H1 (cell line): ENCODE data around the gene SAPCD1. TPM values are rescaled to one million over a fixed set of nuclear protein-coding genes. Genes with fewer than 3 reads are reported as not detected.

Source experiments
- ATF3 ChIP-seq: IDR thresholded peaks from 2 replicates; pipeline ENCODE4 v1.6.1; 2011; ENCODE audit warnings: low read depth, mild to moderate bottlenecking, low read length; ENCODE audit not compliant: insufficient read depth
- BCL11A ChIP-seq, 2 experiments: IDR thresholded peaks; one replicate each; pipeline ENCODE4 v1.6.1; 2011; ENCODE audit warnings: low read depth in 2 of 2, low read length in 2 of 2, mild to moderate bottlenecking in 2 of 2
- CEBPB ChIP-seq: IDR thresholded peaks from 2 replicates; pipeline ENCODE4 v1.6.1; 2012; ENCODE audit warnings: low read depth, low read length
- CHD7 ChIP-seq: fragments of 300-600 bp; sonication (generic); IDR thresholded peaks from 2 replicates; pipeline ENCODE4 v1.7.1; 2012; ENCODE audit warnings: low read length, moderate library complexity, mild to moderate bottlenecking, inconsistent platforms; ENCODE audit not compliant: insufficient replicate concordance
- GTF2F1 ChIP-seq: IDR thresholded peaks from 2 replicates; pipeline ENCODE4 v1.6.1; 2012; ENCODE audit warnings: low read depth, low read length, improper control_type of control experiment, borderline replicate concordance
- POU5F1 ChIP-seq: IDR thresholded peaks from 2 replicates; pipeline ENCODE4 v1.6.1; 2011; ENCODE audit warnings: low read depth, mild to moderate bottlenecking, low read length, moderate library complexity
- RAD21 ChIP-seq, 2 experiments: IDR thresholded peaks in 1 of 2; conservative IDR thresholded peaks in 1 of 2; 2 replicates each; pipeline ENCODE4 v1.6.1; 2011; ENCODE audit warnings: low read depth in 2 of 2, low read length in 2 of 2, improper control_type of control experiment in 1 of 2, inconsistent platforms in 1 of 2, mild to moderate bottlenecking in 1 of 2, moderate library complexity in 1 of 2
- polyA plus RNA-seq, 7 experiments: library from polyadenylated mRNA; depleted of rRNA in 3 of 7; stranded (reverse) in 5 of 7; unstranded in 2 of 7; fragments of >200 nt in 5 of 7; fragments of 200-250 nt in 2 of 7; gene quantifications; 1 replicate in 5 of 7; 2 replicates in 1 of 7; 4 replicates in 1 of 7; pipeline versions ENCODE4 v1.2.1 to v1.2.3, GENCODE V29; 2011 to 2013; ENCODE audit warnings: missing spikeins in 2 of 7, mixed read lengths in 2 of 7
- total RNA-seq: library from RNA; stranded (reverse); fragmentation: NEBNext Ultra II Directional; extraction: Animal tissue kit (Norgen Biotek cat#: 25700); gene quantifications from 2 replicates; pipeline ENCODE4 v1.2.1, GENCODE V29; 2021
- TF ChIP-seq, protein P1 (sequence below): IDR thresholded peaks from 2 replicates; pipeline ENCODE4 v1.6.1; 2012; ENCODE audit warnings: low read length, inconsistent platforms

Gene SAPCD1
- total and polyA plus RNA-seq, 2 of the 8 experiments (the other 6 are each of a cell fraction or from before 2014, with no cell fraction given), result 3.1 to 5.9 TPM

DNA sequence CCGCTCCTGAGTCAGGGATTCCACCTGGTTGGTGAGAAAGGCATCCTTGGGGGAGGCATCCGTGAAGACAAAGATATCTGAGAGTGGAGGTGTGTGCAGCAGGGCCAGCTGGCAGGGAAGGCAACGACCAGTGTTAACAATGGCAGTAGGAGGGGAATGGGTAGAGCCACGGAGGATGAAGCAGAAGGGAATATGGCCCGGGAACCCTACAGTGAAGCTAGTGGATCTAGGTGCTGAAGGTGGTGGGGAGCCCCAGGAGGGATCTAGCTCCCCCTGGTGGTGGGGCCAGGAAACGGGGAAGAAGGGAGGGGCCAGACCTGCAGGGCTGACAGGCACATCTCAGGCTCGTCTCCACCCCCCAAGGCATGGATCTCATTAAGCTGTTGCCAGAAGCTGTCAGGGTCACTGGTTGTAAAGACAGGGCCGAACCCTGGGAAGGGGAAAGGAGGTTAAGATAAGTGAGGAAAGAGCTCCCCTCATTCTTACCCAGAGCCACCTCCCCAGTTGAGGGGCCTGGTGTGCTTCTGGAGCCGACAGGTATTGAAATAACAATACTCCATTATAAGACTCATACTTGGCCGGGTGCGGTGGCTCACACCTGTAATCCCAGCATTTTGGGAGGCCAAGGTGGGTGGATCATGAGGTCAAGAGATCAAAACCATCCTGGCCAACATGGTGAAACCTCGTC, 7.4 kb downstream of the SAPCD1 start (continued):
- no peak for TF ChIP-seq CHD7
- no peak for TF ChIP-seq BCL11A (IDR thresholded peaks at IDR 0.05; ENCODE audit: low read depth in 2 of 2, low read length in 2 of 2)
- TF ChIP-seq GTF2F1, result no peak
- peak; percentile 73 to 75 for TF ChIP-seq RAD21 (IDR thresholded peaks at IDR 0.05 in 1 of 2, conservative IDR thresholded peaks at IDR 0.05 in 1 of 2; ENCODE audit: low read depth in 2 of 2, low read length in 2 of 2)
- no peak for TF ChIP-seq CEBPB
- TF ChIP-seq, protein P1, sequence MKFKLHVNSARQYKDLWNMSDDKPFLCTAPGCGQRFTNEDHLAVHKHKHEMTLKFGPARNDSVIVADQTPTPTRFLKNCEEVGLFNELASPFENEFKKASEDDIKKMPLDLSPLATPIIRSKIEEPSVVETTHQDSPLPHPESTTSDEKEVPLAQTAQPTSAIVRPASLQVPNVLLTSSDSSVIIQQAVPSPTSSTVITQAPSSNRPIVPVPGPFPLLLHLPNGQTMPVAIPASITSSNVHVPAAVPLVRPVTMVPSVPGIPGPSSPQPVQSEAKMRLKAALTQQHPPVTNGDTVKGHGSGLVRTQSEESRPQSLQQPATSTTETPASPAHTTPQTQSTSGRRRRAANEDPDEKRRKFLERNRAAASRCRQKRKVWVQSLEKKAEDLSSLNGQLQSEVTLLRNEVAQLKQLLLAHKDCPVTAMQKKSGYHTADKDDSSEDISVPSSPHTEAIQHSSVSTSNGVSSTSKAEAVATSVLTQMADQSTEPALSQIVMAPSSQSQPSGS, result no peak
- TF ChIP-seq POU5F1, result no peak
- no peak for TF ChIP-seq ATF3
